B cell (primary cell): ENCODE results near the gene FABP6. TPM values are rescaled to one million over a fixed set of nuclear protein-coding genes. Genes with fewer than 3 reads are reported as not detected.

Experiments used
- ATAC-seq: fragments of 200-7000 bp; cut with Tn5 transposase; one replicate; pipeline ENCODE4 v1.10.0; 2021; ENCODE audit warnings: low read depth, mild to moderate bottlenecking, moderate number of reproducible peaks, moderate library complexity
- CTCF ChIA-PET: fragments of 350-600 bp; sonication (Branson Sonifier 250); formaldehyde crosslinking; loops from one replicate; lab custom pipeline; 2021; ENCODE audit warnings: antibody characterized with exemption, inconsistent platforms; lab: Charles Lee
- POLR2A ChIA-PET: fragments of 350-600 bp; sonication (Branson Sonifier 250); formaldehyde crosslinking; loops from one replicate; lab custom pipeline; 2021; ENCODE audit warnings: antibody characterized with exemption; lab: Charles Lee
- DNase-seq: peaks from one replicate; pipeline ENCODE4 v3.0.0; 2013
- H2AFZ ChIP-seq: 2 replicates; pipeline ENCODE4 v1.6.1; 2012; ENCODE audit warnings: mild to moderate bottlenecking, low read depth, low read length; ENCODE audit not compliant: insufficient read depth, poor library complexity, severe bottlenecking
- H3K27ac ChIP-seq, 2 donors: 1 replicate in 1 of 2; 2 replicates in 1 of 2; pipeline ENCODE4 v1.5.1; 2012 to 2013; ENCODE audit warnings: low read length in 2 of 2, mild to moderate bottlenecking in 2 of 2, moderate library complexity in 1 of 2
- H3K27me3 ChIP-seq, 4 experiments: fragments of 200-600 bp in 1 of 4; sonication (generic) in 1 of 4; replicated peaks in 1 of 4; 1 replicate in 2 of 4; 2 replicates in 2 of 4; pipeline versions ENCODE4 v1.6.1 to v1.7.0; 2013 to 2016; ENCODE audit warnings: low read length in 3 of 4, mild to moderate bottlenecking in 2 of 4, mixed read lengths in 1 of 4, moderate library complexity in 1 of 4; ENCODE audit not compliant: insufficient read depth in 4 of 4, control insufficient read depth in 3 of 4; ENCODE audit errors: control extremely low read depth in 1 of 4
- H3K36me3 ChIP-seq, 2 experiments: replicated peaks in 1 of 2; 1 replicate in 1 of 2; 2 replicates in 1 of 2; pipeline versions ENCODE4 v1.6.1 to v1.7.1; 2013; ENCODE audit warnings: low read length in 1 of 2; ENCODE audit not compliant: insufficient read depth in 2 of 2, control insufficient read depth in 1 of 2; ENCODE audit errors: control extremely low read depth in 1 of 2, extremely low read depth in 1 of 2
- H3K4me1 ChIP-seq, 2 donors: fragments of 200-600 bp in 1 of 2; sonication (generic) in 1 of 2; 1 replicate in 1 of 2; 2 replicates in 1 of 2; pipeline versions ENCODE4 v1.5.1 to v1.6.1; 2013 to 2017; ENCODE audit warnings: low read length in 2 of 2; ENCODE audit not compliant: control insufficient read depth in 2 of 2, insufficient read depth in 2 of 2
- H3K4me2 ChIP-seq: replicated peaks from 2 replicates; pipeline ENCODE3; 2012; ENCODE audit warnings: mild to moderate bottlenecking, low read depth, low read length; ENCODE audit not compliant: poor library complexity, severe bottlenecking
- H3K4me3 ChIP-seq, 5 experiments: fragments of 200-600 bp in 1 of 5; sonication (generic) in 1 of 5; 1 replicate in 3 of 5; 2 replicates in 2 of 5; pipeline versions ENCODE4 v1.5.1 to v1.7.0; 2011 to 2016; ENCODE audit warnings: low read length in 4 of 5, mild to moderate bottlenecking in 4 of 5, low read depth in 2 of 5, control low read depth in 1 of 5, moderate library complexity in 1 of 5; ENCODE audit not compliant: insufficient read depth in 1 of 5; ENCODE audit errors: control extremely low read depth in 1 of 5, extremely low read depth in 1 of 5
- H3K79me2 ChIP-seq: fragments of 200-600 bp; sonication (generic); one replicate; pipeline ENCODE4 v1.6.0; 2016; ENCODE audit warnings: low read length; ENCODE audit not compliant: control insufficient read depth, insufficient read depth
- H3K9ac ChIP-seq: fragments of 200-600 bp; sonication (generic); 2 replicates; pipeline ENCODE4 v1.6.1; 2017; ENCODE audit warnings: mild to moderate bottlenecking, low read length, moderate library complexity
- H3K9me3 ChIP-seq, 3 donors: one replicate each; pipeline versions ENCODE4 v1.6.1 to v1.7.1; 2013; ENCODE audit warnings: low read length in 2 of 3; ENCODE audit not compliant: control insufficient read depth in 2 of 3, insufficient read depth in 1 of 3; ENCODE audit errors: control extremely low read depth in 1 of 3
- H4K20me1 ChIP-seq: 2 replicates; pipeline ENCODE4 v1.6.0; 2012; ENCODE audit warnings: mild to moderate bottlenecking, low read length; ENCODE audit not compliant: insufficient read depth, control insufficient read depth, poor library complexity, severe bottlenecking
- H3K27ac Mint-ChIP-seq: one replicate; pipeline ENCODE4 v1.8.0; 2021; ENCODE audit warnings: mixed read lengths
- H3K27me3 Mint-ChIP-seq: one replicate; pipeline ENCODE4 v1.8.0; 2021; ENCODE audit warnings: mixed read lengths
- H3K4me1 Mint-ChIP-seq: one replicate; pipeline ENCODE4 v1.8.0; 2021; ENCODE audit warnings: mixed read lengths
- H3K4me3 Mint-ChIP-seq: one replicate; pipeline ENCODE4 v1.8.0; 2021; ENCODE audit warnings: mixed read lengths
- H3K9me3 Mint-ChIP-seq: one replicate; pipeline ENCODE4 v1.8.0; 2022; ENCODE audit warnings: mixed read lengths; ENCODE audit not compliant: insufficient read depth
- EZH2 ChIP-seq: IDR thresholded peaks from 2 replicates; pipeline ENCODE4 v1.6.1; 2012; ENCODE audit warnings: borderline replicate concordance, low read depth, mild to moderate bottlenecking, moderate library complexity, low read length; ENCODE audit not compliant: insufficient read depth, poor library complexity, severe bottlenecking
- WGBS: methylation state at CpG from one replicate; pipeline ENCODE4 v1.1.5; 2013; ENCODE audit warnings: missing lambda C conversion rate; ENCODE audit not compliant: insufficient coverage; 5-methylcytosine and 5-hydroxymethylcytosine counted together
- intact Hi-C: fragments of 100-400 bp; cut with micrococcal nuclease; formaldehyde crosslinking; loops from one replicate; pipeline ENCODE4 v1.10.0; 2022
- polyA plus RNA-seq: library from polyadenylated mRNA; depleted of rRNA; stranded (reverse); fragments of >200 nt; gene quantifications from 2 replicates; pipeline ENCODE4 v1.2.3, GENCODE V29; 2012
- total RNA-seq, 2 donors: library from RNA; stranded (reverse); fragments of 120-200 nt in 1 of 2; gene quantifications; 1 replicate in 1 of 2; 2 replicates in 1 of 2; pipeline versions ENCODE4 v1.2.3 to v1.2.4, GENCODE V29; 2013 to 2022
- TF ChIP-seq, protein P1 (sequence below): fragments of 200-600 bp; IDR thresholded peaks from one replicate; pipeline ENCODE4 v1.8.0; 2022; ENCODE audit warnings: antibody characterized with exemption, mild to moderate bottlenecking

The FABP6 gene
- total and polyA plus RNA-seq, 2 donors (not counting 1 experiment from before 2014, with no cell fraction given) = not detected

DNA sequence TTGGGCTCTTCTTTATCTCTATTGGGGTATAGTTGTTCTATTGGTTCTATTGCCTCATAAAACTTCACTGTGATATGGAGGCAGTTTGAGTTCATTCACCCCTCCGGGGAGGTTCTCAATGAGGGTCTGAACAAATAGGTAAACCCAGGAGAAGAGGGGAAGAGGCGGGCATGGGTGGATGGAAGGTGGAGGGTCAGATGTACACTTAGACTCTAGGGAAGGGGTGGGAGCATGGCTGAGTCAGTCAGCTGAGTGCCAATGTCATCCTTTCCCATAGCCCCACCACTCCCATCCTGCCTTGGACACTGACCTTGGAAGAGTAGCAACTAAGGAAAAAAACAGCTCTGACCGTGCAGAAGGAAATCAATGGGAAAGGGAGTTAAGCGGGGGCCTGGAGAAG is 9.9 kb upstream of the FABP6 start:
- H3K9me3 ChIP-seq = no peaks in the 10 kb centered on the region

DNA sequence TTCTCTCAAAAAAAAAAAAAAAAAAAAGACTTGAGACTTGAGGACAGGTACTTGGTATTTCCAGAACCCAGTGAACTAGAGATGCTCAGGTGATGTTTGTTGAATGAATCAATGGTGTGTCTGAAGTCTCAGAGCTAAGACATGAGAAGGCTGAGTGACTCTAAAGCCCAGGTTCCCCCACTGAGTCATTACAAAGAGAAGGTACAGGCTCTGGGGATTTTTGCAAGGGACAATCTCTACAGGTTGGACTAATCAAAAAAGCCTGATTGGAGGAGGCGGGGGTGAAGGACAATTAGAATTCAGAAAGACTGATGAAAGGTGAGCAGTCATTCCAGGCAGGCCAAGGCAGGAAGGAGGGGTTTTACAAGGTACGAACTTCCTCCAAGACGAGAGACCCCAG is 8.2 kb upstream of the FABP6 start:
- intact Hi-C loops = no loop called here

More for the DNA sequence above, 9.9 kb upstream of the FABP6 start:
- no peak overlapping the region for H3K4me2 ChIP-seq
- H3K4me1 ChIP-seq = no peaks in the 10 kb centered on the region
- Mint-ChIP-seq H3K4me1 (no peaks in the 10 kb centered on the region), H3K27ac (no peak overlapping the region), H3K4me3 (no peak overlapping the region), H3K27me3 (peaks cover 14% of the 10 kb centered on the region), H3K9me3 (no peaks in the 10 kb centered on the region)
- peaks cover 0 to 4% (median 0%) of the 10 kb centered on the region in 4 experiments for H3K27me3 ChIP-seq
- ChIA-PET CTCF (no interaction called here), POLR2A (no interaction called here)
- H2AFZ ChIP-seq = no peak overlapping the region
- no peaks in the 10 kb centered on the region for H4K20me1 ChIP-seq
- no peak for TF ChIP-seq EZH2
- TF ChIP-seq, protein P1, sequence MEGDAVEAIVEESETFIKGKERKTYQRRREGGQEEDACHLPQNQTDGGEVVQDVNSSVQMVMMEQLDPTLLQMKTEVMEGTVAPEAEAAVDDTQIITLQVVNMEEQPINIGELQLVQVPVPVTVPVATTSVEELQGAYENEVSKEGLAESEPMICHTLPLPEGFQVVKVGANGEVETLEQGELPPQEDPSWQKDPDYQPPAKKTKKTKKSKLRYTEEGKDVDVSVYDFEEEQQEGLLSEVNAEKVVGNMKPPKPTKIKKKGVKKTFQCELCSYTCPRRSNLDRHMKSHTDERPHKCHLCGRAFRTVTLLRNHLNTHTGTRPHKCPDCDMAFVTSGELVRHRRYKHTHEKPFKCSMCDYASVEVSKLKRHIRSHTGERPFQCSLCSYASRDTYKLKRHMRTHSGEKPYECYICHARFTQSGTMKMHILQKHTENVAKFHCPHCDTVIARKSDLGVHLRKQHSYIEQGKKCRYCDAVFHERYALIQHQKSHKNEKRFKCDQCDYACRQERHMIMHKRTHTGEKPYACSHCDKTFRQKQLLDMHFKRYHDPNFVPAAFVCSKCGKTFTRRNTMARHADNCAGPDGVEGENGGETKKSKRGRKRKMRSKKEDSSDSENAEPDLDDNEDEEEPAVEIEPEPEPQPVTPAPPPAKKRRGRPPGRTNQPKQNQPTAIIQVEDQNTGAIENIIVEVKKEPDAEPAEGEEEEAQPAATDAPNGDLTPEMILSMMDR = no peak
- no peaks in the 10 kb centered on the region for H3K79me2 ChIP-seq
- H3K36me3 ChIP-seq = no peaks in the 10 kb centered on the region
- no peak for DNase-seq
- WGBS = 94% methylated on average over 2 of the region's 4 CpGs
- no peak overlapping the region for H3K4me3 ChIP-seq
- intact Hi-C loops = no loop called here
- H3K27ac ChIP-seq = no peak overlapping the region
- no peak overlapping the region for H3K9ac ChIP-seq
- no peak for ATAC-seq

More for the DNA sequence above, 8.2 kb upstream of the FABP6 start:
- H3K9me3 ChIP-seq = no peaks in the 10 kb centered on the region
- WGBS = 78% methylated on average over 1 of the region's 3 CpGs
- ATAC-seq (no peak), DNase-seq (no peak)
- no peak overlapping the region for H2AFZ ChIP-seq
- H3K27ac ChIP-seq = no peak overlapping the region
- no peak overlapping the region for H3K4me3 Mint-ChIP-seq
- peaks cover 0 to 3% (median 0%) of the 10 kb centered on the region in 4 experiments for H3K27me3 ChIP-seq
- H4K20me1 ChIP-seq = no peaks in the 10 kb centered on the region
- H3K4me1 ChIP-seq = no peaks in the 10 kb centered on the region
- no peaks in the 10 kb centered on the region for H3K79me2 ChIP-seq
- H3K4me2 ChIP-seq = no peak overlapping the region
- H3K36me3 ChIP-seq = no peaks in the 10 kb centered on the region
- POLR2A ChIA-PET = no interaction called here
- H3K9ac ChIP-seq = no peak overlapping the region
- H3K4me1 Mint-ChIP-seq = no peaks in the 10 kb centered on the region
- CTCF ChIA-PET = no interaction called here
- H3K27ac Mint-ChIP-seq = no peak overlapping the region
- no peaks in the 10 kb centered on the region for H3K9me3 Mint-ChIP-seq
- TF ChIP-seq, protein P1 = no peak
- TF ChIP-seq EZH2 = no peak
- peaks cover 10% of the 10 kb centered on the region for H3K27me3 Mint-ChIP-seq
- H3K4me3 ChIP-seq = no peak overlapping the region
